GM18508 (cell line): ENCODE results near the gene INAFM1.

Source experiments
- ATAC-seq: cut with Tn5 transposase; IDR thresholded peaks from one replicate; pipeline ENCODE4 v1.9.1; 2021; ENCODE audit warnings: moderate number of reproducible peaks; ENCODE audit not compliant: insufficient read depth, unreplicated experiment

The INAFM1 gene

GRCh38 chr19:47306303-47306702 is 31.6 kb downstream of the INAFM1 start:
- ATAC-seq = no peak

DNA sequence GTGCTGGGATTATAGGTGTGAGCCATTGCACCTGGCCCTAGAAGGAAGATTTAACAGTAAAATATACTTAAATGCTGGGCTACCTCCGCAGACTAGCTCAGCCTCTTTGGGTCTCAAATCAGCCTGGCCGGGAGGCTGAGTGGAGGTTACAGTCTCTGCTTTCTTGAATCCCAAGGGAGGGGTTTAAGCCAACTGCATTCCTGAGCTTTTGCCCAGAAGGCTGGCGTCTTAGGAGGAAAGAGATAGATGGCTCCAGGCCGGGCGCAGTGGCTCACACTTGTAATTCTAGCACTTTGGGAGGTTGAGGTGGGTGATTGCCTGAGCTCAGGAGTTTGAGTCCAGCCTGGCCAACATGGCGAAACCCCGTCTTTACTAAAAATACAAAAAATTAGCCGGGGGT is 34.4 kb downstream of the INAFM1 start:
- ATAC-seq = no peak

DNA sequence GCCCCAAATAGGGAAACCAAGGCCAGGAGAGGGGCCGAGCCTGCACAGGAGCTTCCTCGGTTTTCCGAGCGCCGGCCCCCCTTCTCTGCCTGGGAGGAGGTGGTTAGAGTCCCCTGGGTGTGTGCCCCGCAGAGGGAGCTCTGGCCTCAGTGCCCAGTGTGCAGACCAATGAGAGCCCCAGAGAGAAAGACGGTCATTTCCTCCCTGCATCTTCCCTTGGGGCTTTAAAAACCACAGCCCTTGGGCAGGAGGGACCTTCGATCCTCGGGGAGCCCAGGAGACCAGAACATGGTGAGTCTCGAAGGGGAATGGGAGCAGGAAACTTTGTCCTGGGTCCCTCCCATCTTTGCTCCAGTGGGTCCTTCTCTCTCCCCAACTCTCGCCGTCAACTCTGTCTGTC is 34.9 kb downstream of the INAFM1 start, which contains the start of gene C5AR1:
Gene C5AR1, plus strand, starts transcription at position 254 of the 400 bp plus-strand sequence. Its CDS starts 35 bp downstream, at position 289.
- ATAC-seq = no peak

- ATAC-seq = no peak
Observed at GRCh38 chr19:47310323-47310722, 35.6 kb downstream of the INAFM1 start.

DNA sequence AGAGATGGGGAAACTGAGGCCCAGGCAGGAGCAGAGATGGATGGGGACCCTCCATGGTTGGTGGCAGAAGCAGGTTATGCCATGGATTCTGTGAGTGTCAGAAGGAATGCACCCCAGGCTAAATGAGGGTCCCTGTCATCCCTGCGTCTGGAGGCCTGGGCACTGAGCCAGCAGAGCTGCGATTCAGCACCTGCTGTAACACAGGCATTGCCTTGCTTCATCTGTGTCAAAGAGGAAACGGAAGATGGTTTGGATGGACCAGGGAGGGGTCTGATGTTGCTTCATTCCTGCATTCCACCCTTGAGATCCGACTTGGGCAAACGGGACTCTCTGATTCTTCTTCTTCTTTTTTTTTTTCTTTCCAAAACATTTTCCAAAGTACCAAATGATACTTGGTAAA is 36.1 kb downstream of the INAFM1 start:
- no peak for ATAC-seq

DNA sequence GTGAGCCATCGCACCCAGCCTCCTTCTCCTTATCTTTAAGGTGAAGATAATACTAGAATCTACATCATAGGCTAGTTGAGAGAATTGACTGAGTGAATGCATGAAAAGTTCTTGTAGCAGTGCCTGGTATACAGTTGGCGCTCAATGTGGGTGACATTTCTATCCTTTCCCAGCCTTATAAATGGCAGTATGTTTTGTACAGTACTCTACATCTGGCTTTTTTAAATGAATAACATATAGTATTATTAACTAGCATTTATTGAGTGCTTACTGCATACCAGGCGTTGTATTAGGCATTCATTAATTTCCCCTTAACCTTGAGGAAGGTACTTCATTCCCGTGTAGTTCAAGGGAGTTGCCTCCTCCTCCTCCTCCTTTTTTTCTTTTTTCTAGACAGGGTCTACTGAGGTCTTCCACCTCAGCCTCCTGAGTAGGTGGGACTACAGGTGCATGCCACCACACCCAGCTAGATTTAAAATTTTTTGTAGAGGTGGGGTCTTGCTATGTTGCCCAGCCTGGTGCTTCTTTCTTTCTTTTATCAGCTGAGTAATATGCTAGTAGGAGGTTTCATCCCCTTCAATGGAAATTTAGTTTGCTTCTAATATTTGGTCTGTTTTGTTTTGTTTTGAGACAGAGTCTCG is 37.8 kb downstream of the INAFM1 start:
- ATAC-seq = no peak

DNA sequence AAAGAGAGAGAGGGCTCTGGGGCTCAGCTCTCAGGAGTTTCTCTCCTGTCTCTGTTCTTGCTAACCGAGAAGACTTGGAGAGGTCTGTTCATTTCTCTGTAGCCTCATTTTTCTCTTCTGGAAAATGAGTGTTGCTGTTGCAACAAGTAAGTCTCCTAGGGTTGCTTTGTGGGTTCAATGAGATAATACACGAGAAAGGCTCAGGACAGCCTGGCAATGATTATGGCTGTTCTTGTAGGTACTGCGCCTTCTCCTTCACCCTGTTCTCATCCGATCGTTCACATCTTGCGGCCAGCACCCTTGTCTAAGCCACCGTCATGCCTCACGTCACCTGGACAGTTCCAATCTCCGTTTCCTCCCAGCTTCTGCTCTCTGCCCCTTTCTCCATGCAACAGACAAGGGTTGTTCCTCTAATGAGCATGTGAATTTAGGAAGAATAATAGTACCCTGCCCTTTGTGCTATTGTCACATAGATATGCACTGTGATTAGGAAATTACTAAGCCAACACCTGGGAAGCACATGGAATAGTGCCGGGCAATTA is 39.1 kb downstream of the INAFM1 start:
- no peak for ATAC-seq

DNA sequence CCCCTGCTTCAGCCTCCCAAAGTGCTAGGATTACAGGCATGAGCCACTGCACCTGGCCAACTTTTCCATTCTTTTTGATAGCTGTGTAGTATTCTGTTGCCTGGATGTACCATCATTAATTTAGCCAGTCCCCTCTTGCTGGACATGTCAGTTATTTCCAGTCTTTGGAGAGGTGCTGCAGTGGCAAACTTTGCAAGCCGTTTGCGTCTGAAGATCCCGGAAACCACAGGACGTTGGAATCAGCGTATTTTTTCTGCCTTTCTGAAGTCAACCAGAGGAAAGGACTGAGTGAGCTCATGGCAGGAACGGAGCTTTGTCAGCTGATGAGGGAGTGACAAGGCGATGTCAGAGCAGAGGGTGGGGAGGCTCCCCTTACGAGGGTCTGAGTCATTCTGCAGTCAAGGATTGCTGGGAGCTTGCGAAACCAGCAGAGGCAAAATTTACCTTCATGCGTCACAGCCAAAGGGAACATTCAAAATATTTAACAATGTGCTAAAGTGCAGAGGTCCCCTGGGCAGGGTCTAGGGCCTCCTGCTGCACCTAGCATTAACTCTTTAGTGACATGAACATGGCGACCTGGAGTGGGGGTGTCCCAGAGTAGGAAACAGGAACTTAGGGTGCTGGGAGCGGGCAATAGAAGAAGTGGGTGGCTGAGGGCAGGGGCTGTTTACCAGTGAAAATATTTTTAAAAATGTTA is 40.6 kb downstream of the INAFM1 start:
- ATAC-seq = no peak

- no peak for ATAC-seq
Observed at GRCh38 chr19:47316513-47316912, 41.8 kb downstream of the INAFM1 start.

GRCh38 chr19:47319923-47320871 is 45.5 kb downstream of the INAFM1 start:
- ATAC-seq = no peak

DNA sequence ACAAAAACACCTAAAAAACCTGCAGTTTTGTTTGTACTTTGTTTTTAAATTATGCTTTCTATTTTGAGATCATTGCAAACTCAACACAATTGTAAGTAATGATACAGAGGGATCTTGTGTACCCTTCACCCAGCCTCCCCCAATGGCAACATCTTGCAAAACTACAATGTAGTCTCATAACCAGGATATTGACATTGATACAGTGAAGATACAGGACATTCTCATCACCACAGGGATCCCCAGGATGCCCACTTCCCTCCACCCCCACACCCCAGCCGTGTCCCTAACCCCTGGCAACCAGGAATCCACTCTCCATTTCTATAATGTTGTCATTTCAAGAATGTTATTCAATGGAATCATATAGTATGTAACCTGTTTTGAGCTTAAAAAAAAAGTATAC is 46.9 kb downstream of the INAFM1 start:
- no peak for ATAC-seq

- ATAC-seq = no peak
Observed at GRCh38 chr19:47322058-47322457, 47.4 kb downstream of the INAFM1 start.

DNA sequence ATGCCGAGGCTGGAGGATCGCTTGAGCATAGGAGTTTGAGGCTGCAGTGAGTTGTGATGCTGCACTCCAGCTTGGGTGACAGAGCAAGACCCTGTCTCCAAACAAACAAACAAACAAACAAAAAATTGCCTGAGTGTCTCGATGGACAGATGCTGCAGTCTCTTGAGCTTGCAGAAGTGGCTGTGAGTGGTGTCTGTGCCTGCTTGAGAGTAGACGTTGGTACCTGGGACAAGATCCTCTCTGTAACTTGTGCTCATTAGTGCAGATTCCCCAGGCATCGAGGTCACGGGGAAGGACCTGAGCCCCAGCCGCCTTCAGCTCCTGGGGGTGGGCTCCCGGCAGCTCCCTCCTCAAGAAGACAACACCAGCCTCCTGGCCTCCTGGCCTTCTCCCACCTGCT is 48.7 kb downstream of the INAFM1 start:
- ATAC-seq = no peak

DNA sequence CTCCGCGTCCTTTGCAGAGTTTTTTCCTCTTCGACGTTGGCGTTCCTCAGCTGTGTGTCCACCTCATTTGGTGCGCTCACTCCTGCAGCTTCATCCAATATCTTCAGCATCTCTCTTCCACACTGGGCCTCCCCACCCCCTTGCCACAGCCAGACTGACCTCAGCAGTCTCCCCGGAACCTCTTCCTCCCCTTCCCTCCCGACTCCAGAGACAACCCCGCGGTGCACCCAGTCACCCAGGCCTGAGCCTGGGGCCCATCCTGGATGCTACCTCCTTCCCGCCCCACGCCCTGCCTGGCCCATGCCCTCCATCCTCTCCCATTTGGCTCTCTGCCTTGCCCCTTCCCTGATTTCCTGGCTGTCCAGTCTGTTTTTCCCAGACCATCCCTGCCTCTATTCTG is 49.2 kb downstream of the INAFM1 start:
- ATAC-seq = no peak

GRCh38 chr19:47324502-47324901 is 49.8 kb downstream of the INAFM1 start:
- ATAC-seq = no peak
